ENCODE data around the gene PPP1R9A.

The PPP1R9A gene

GRCh38 chr7:95205665-95206225, 298.4 kb downstream of the PPP1R9A start:
- Histone ChIP-seq H3K79me2 (ENCODE audit: insufficient read depth, low read length) (no peaks in the 10 kb centered on the region), H3K4me1 (ENCODE audit: insufficient read depth, low read length, poor library complexity, severe bottlenecking) (no peaks in the 10 kb centered on the region), H3K9me3 (ENCODE audit: insufficient read depth, low read depth, low read length) (no peaks in the 10 kb centered on the region), H3K4me3 (ENCODE audit: low read length, poor library complexity, severe bottlenecking) (no peak overlapping the region), H3K27me3 (ENCODE audit: insufficient read depth, low read length, poor library complexity, severe bottlenecking) (no peaks in the 10 kb centered on the region), H3K9ac (ENCODE audit: low read depth, low read length, poor library complexity, severe bottlenecking) (no peak overlapping the region), H2AFZ (ENCODE audit: low read length) (no peak overlapping the region), H4K20me1 (ENCODE audit: insufficient read depth, low read length, poor library complexity, severe bottlenecking) (no peaks in the 10 kb centered on the region), H3K4me2 (ENCODE audit: low read depth, low read length, poor library complexity, severe bottlenecking) (no peak overlapping the region), H3K9me2 (replicated peaks; ENCODE audit: low read depth, low read length) (no peaks in the 10 kb centered on the region), H3F3A (ENCODE audit: low read depth) (no peaks in the 10 kb centered on the region), H3K36me3 (ENCODE audit: insufficient read depth, low read length) (no peaks in the 10 kb centered on the region)
- no peak for TF ChIP-seq CTCF (conservative IDR thresholded peaks at IDR 0.05; ENCODE audit: low read length)
- no peak for TF ChIP-seq EZH2phosphoT487 (IDR thresholded peaks at IDR 0.05; ENCODE audit: borderline replicate concordance)

- Histone ChIP-seq H3K27me3 (ENCODE audit: insufficient read depth, low read length, poor library complexity, severe bottlenecking) (no peaks in the 10 kb centered on the region), H3K9ac (ENCODE audit: low read depth, low read length, poor library complexity, severe bottlenecking) (no peak overlapping the region), H3K4me3 (ENCODE audit: low read length, poor library complexity, severe bottlenecking) (no peak overlapping the region), H4K20me1 (ENCODE audit: insufficient read depth, low read length, poor library complexity, severe bottlenecking) (no peaks in the 10 kb centered on the region), H3K4me1 (ENCODE audit: insufficient read depth, low read length, poor library complexity, severe bottlenecking) (no peaks in the 10 kb centered on the region), H3K79me2 (ENCODE audit: insufficient read depth, low read length) (no peaks in the 10 kb centered on the region), H3K9me3 (ENCODE audit: insufficient read depth, low read depth, low read length) (no peaks in the 10 kb centered on the region), H2AFZ (ENCODE audit: low read length) (no peak overlapping the region), H3K4me2 (ENCODE audit: low read depth, low read length, poor library complexity, severe bottlenecking) (no peak overlapping the region), H3F3A (ENCODE audit: low read depth) (no peaks in the 10 kb centered on the region), H3K36me3 (ENCODE audit: insufficient read depth, low read length) (no peaks in the 10 kb centered on the region), H3K9me2 (replicated peaks; ENCODE audit: low read depth, low read length) (no peaks in the 10 kb centered on the region)
- TF ChIP-seq CTCF (conservative IDR thresholded peaks at IDR 0.05; ENCODE audit: low read length) (no peak), EZH2phosphoT487 (IDR thresholded peaks at IDR 0.05; ENCODE audit: borderline replicate concordance) (no peak)
Measured at GRCh38 chr7:95209276-95209675, 301.9 kb downstream of the PPP1R9A start.

- Histone ChIP-seq H3K9ac (ENCODE audit: low read depth, low read length, poor library complexity, severe bottlenecking) (no peak overlapping the region), H3K9me3 (ENCODE audit: insufficient read depth, low read depth, low read length) (no peaks in the 10 kb centered on the region), H3K36me3 (ENCODE audit: insufficient read depth, low read length) (no peaks in the 10 kb centered on the region), H3F3A (ENCODE audit: low read depth) (no peaks in the 10 kb centered on the region), H3K4me2 (ENCODE audit: low read depth, low read length, poor library complexity, severe bottlenecking) (no peak overlapping the region), H3K4me1 (ENCODE audit: insufficient read depth, low read length, poor library complexity, severe bottlenecking) (no peaks in the 10 kb centered on the region), H3K4me3 (ENCODE audit: low read length, poor library complexity, severe bottlenecking) (no peak overlapping the region), H4K20me1 (ENCODE audit: insufficient read depth, low read length, poor library complexity, severe bottlenecking) (no peaks in the 10 kb centered on the region), H3K79me2 (ENCODE audit: insufficient read depth, low read length) (no peaks in the 10 kb centered on the region), H2AFZ (ENCODE audit: low read length) (no peak overlapping the region), H3K9me2 (replicated peaks; ENCODE audit: low read depth, low read length) (no peaks in the 10 kb centered on the region), H3K27me3 (ENCODE audit: insufficient read depth, low read length, poor library complexity, severe bottlenecking) (no peaks in the 10 kb centered on the region)
- TF ChIP-seq EZH2phosphoT487 (IDR thresholded peaks at IDR 0.05; ENCODE audit: borderline replicate concordance) (no peak), CTCF (conservative IDR thresholded peaks at IDR 0.05; ENCODE audit: low read length) (no peak)
Measured at GRCh38 chr7:95209788-95210187, 302.4 kb downstream of the PPP1R9A start.
